Activated T-helper 1 cell treated with Interleukin-2 at 50 U/mL for 16 hours (primary cell): ENCODE results near the gene OPALIN.
"Not testable (repeated sequence)": the region's sequence is repeated elsewhere in the genome, so short reads cannot be mapped to it uniquely, and the experiment has no call there.

Experiments
- DNase-seq: peaks from one replicate; pipeline ENCODE4 v3.0.0-alpha.2; 2020; ENCODE audit warnings: low read depth

Gene OPALIN

DNA sequence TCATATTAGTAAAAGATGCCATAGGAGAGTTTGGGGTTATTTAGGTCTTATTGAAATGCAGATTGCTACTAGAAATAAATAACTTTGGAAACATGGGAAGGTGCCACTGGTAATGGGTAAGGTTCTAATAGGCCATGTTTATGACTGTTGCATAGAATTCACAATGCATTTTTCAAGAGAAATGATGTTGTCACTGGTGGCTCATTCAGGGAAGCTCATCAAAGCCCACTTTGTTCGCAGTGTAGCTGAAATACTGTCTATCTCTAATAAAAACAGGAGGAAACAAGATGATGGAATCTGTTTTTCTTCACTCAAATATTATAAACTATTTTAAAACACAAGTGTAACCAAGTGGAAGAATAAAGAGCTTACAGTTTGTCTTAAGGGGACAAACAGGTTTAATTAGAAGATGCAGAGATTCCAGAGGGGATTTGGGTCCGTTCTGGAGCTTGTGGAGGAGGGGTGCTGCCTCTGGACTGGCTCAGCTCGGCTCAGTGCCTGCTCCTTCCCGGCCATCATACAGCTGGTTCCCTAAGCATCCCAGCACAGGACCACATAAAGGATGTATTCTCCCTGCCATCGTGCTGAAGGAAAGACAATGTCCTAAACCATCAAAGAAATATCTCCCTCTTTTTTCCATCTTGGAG lies 20.4 kb downstream of the OPALIN start:
- no peak for DNase-seq

DNA sequence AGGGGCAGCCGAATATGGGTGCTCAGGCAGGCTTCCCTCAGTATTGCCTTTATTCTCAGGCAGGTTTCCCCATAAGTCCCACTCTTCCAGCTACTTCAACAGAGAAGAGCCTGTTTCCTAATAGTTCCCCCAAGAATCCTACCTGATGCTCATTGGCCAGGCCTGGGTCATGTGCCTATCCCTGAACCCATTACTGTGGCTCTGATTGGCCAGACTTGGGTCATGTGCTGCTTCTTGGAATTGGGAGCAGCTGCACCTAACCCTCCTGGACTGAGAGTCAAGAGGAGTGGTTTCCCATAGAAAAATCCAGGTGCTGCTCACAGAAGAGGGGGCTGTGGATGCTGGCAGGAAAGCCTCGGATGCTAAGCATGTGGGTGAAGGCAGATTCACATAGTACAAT lies 21.7 kb downstream of the OPALIN start:
- no peak for DNase-seq

- no peak for DNase-seq
Observed at GRCh38 chr10:96334616-96335526, 23.9 kb downstream of the OPALIN start.

DNA sequence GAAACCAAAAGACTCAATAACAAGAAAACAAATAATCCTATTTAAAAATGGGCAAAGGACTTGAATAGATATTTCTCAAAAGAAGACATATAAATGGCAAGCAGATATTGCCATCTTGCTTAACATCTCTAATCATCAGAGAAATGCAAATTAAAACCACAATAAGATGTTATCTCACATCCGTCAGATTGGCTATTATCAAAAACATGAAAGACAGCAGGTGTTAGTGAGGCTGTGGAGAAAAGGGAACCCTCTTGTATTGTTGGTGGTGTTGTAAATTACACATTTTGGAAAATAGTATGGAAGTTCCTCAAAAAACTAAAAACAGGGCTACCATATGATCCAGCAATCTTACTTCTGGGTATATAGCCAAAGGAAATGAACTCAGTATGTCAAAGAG lies 25.7 kb downstream of the OPALIN start:
- DNase-seq: no peak

- no peak for DNase-seq
Observed at GRCh38 chr10:96327462-96327861, 31.3 kb downstream of the OPALIN start.

GRCh38 chr10:96325719-96326373 lies 33.0 kb downstream of the OPALIN start:
- DNase-seq: no peak

DNA sequence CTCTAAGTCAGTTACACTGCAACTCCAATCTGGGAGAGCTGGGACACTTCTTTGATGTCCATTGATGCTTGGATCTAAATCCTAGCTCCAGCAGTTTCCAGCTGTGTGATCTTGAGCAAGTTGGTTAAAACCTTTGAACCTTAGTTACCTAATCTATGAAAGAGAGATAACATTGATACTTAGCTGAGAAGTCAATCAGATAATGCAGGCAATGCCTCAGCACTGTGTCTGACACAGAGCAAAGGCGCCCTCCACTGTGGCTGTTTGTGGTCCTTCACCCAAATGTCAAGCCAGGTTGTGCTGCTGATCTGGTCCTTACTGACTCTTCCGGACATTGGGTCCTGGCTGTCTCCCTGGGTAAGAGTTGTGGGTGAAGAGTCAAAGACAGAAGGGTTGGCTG lies 34.4 kb downstream of the OPALIN start:
- no peak for DNase-seq

- DNase-seq: no peak
Observed at GRCh38 chr10:96322275-96322674, 36.5 kb downstream of the OPALIN start.

DNA sequence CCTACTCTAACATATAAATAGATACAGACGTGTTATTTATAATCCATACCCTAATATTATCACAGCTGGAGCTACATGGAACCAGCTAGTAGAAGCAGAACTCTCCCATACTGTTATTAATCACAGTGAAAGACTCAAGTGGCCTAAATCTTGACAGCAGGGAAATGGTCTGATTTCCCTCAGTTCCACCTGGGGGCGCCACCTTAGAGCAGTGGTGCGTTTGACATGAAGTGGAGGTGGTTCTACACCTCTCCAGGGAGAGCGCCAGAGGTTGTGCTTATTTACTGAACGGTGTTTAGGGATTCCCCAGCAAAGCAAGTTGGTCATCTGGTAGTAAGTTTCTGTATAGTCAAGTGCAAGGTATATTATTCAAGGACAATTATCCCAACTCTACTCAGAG lies 37.0 kb downstream of the OPALIN start:
- DNase-seq: no peak

DNA sequence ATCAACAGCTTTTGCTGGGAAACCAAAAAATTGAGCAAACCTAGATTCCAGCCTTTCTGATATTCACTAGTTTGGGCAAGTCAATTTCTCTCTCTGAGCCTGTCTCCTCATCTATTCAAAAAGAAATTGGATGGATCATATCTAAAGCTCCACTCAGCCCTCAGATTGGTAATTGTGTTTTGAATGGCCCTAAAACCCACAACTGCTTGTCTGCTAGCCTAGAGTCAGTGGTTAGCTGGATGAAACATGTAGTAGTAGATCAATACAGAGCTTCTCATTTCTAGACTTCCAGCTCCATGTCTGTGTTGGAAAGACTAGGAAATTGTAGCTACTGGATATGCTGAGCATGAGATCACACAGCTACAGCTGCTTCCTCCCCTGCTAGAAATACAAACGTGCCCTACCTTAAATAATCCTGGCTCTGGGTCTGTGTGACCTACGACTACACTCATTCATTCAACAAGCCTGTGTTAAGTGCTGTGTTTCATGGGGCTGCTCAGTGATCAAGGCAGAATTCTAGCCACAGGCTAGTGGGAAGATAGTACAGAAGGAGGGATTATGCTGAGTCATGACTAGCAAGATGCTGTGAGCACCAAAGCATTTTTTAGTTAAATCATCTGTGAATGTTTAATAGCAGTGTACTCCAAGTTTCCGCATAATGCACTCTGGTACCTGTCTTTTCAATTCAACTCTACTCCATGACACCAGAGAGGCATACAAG lies 38.9 kb downstream of the OPALIN start:
- DNase-seq: no peak

DNA sequence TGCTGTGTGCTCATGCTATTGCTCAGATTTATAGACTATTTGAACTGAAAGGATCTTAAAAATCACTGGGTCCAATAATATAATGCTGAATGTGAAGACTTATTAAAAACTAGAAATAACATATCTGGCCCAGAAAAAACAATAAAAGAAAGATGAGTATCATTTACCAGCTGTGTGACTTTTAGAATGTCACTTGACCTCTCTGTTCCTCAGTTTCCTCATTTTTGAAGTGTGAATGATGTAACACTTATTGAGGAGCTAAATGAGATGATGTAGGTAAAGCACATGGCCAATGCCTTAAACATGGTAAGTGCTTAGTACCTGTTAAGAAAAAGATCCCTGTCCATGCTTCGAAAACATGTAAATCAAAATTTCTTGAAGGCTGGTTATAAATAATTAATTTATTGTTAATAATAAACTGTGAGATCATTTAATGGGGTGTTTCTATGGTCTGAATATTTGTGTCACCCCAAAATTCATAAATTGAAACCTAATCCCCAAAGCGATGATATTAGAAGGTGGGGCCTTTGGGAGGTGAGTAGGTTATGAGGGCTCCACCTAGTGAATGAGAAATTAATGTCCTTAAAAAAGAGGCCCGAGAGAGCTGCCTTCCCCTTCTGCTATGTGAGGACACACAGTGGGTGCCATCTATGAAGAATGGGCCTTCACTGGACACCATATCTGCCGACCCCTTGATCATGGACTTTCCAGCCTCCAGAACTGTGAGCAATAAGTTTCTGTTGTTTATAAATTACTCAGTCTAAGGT lies 41.6 kb downstream of the OPALIN start:
- no peak for DNase-seq

- no peak for DNase-seq
Observed at GRCh38 chr10:96313344-96313743, 45.5 kb downstream of the OPALIN start.

GRCh38 chr10:96311180-96311715 lies 47.6 kb downstream of the OPALIN start:
- no peak for DNase-seq

GRCh38 chr10:96310321-96310669 lies 48.5 kb downstream of the OPALIN start:
- no peak for DNase-seq

DNA sequence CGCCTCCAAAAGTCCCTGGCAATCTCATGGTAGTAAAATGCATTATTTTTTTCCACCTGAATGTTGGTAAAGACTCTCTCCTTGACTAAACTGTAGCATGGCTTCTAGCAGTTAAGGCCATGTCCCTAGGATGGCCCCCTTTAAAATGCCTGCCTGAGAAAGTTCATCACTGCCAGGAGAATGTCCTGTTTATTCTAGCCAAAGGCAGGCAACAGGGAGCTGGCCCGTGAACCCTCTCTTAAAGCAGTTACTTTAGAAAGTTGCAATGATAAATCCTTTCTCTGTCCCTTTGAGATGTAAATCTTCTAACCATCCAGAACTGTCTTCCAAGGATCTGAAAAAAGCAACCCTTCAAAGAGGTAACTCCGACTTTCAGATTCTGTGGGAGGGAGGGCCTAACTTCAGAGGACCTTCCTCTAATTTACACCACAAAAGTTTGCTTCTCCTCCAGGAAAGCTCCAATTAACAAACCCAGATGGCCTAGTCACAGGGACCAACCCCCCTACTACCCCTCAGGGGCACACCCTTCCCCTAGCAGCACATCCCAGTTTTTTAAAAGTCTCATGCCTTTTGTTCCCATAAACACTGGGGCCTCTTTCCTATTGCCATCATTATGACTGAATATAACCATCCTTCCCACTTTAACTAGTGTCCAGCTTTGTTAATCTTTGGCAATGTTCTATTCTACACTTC lies 49.0 kb downstream of the OPALIN start:
- DNase-seq: no peak

DNA sequence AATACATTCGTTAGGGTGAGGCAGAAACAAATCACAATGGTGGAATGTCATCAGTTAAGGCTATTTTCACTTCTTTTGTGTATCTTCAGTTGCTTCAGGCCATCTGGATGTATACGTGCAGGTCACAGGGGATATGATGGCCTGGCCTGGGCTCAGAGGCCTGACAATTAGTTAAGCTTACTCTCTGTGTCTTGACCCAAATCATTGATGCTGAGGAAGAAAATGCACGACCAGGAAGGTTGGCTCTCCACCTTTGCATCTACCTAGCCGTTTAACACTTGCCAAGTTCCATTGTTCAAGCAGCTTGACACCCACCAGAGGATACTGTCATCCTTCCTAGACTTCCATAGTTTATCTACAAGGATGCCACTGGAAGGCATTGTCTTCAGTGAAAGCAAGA lies 49.9 kb downstream of the OPALIN start:
- DNase-seq: not testable (repeated sequence)

GRCh38 chr10:96306516-96306915 lies 52.3 kb downstream of the OPALIN start:
- no peak for DNase-seq

GRCh38 chr10:96305019-96305418 lies 53.8 kb downstream of the OPALIN start:
- no peak for DNase-seq

DNA sequence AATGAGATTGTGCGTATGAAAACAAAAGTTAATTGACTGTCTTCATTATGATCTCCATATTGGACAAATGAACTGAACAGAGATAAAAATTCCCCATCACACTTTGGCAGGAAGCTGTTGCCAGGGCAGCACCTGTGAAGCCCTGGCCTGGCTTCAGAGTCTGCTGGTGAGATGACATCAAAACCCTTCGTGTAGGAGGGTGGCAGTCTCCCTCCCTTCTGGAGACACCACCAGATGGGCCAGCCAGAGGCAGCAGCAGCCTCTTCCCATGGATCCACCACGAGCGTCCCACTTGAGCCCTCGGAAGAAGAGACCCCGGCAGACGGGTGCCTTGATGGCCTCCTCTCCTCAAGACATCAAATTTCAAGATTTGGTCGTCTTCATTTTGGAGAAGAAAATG lies 54.6 kb downstream of the OPALIN start, which contains the start of gene DNTT:
Gene DNTT (plus strand): TSS at position 205 of the 400 bp plus-strand sequence. CDS start 64 bp downstream, at position 269.
- no peak for DNase-seq

GRCh38 chr10:96301616-96302015 lies 57.2 kb downstream of the OPALIN start:
- no peak for DNase-seq

GRCh38 chr10:96299383-96299782 lies 59.4 kb downstream of the OPALIN start:
- DNase-seq: no peak
